ENCODE data around the gene WDR35.
"Not testable (repeated sequence)": the region's sequence is repeated elsewhere in the genome, so short reads cannot be mapped to it uniquely, and the experiment has no call there.

The WDR35 gene

DNA sequence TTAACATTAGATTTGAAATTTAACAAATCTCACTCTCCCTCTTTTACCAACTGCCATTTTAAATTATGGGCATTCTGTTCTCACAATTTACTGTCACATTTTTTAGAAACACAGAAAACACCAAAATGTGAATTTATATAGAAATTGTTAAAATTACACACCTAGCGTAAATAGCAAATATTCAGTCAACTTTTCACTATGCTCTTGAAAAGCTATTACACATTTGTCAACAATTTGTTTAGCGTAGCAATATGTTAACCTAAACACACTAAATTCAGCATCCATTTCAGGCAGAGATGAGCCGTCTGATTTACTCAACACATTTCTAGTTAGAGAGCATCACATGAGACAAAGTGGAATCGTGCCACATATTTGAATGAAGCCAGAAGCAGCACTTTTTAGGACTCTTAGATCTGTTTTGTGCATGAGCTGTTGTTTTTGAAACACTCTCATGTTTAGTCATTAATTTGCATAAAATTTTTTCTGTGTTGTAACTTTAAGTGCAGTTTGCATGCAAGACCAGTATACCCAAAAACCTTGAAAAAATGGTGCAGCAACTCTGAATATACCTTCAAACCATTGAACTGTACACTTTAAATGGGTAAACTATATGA is 96.3 kb downstream of the WDR35 start:
- H2AK5ac ChIP-seq (ENCODE audit: low read length): no peak overlapping the region
- H3K79me2 ChIP-seq (ENCODE audit: control insufficient read depth, insufficient read depth, low read length): peaks cover 2% of the 10 kb centered on the region
- H3K23ac ChIP-seq (ENCODE audit: low read length): no peak overlapping the region
- no peak overlapping the region for H3K4me3 ChIP-seq (ENCODE audit: low read length)
- H2BK5ac ChIP-seq (ENCODE audit: low read length): no peak overlapping the region
- H3K9ac ChIP-seq (ENCODE audit: low read length): no peak overlapping the region
- H3K56ac ChIP-seq (ENCODE audit: low read length): no peak overlapping the region
- H3K27me3 ChIP-seq (ENCODE audit: insufficient read depth, low read length, poor library complexity): no peaks in the 10 kb centered on the region
- H4K8ac ChIP-seq (ENCODE audit: low read depth, low read length): no peak overlapping the region
- H3K79me1 ChIP-seq (ENCODE audit: low read length): peaks cover 3% of the 10 kb centered on the region
- H3K4me1 ChIP-seq (ENCODE audit: control insufficient read depth, low read depth, low read length): no peaks in the 10 kb centered on the region
- H3K4me2 ChIP-seq (ENCODE audit: low read length): no peak overlapping the region
- H3K36me3 ChIP-seq (ENCODE audit: control insufficient read depth, insufficient read depth, low read length): no peaks in the 10 kb centered on the region
- H2BK120ac ChIP-seq (ENCODE audit: low read depth, low read length): no peak overlapping the region
- H3K27ac ChIP-seq (ENCODE audit: low read depth, low read length): no peak overlapping the region
- no peak overlapping the region for H3K4ac ChIP-seq (ENCODE audit: low read depth, low read length)
- no peak for DNase-seq
- no peak overlapping the region for H3K18ac ChIP-seq (ENCODE audit: low read length)
- no peak overlapping the region for H2BK15ac ChIP-seq (replicated peaks; ENCODE audit: low read depth)
- WGBS (ENCODE audit: extremely low coverage, insufficient coverage, low lambda C conversion rate): no CpG with 5 or more reads among the region's 4 CpGs
- H4K5ac ChIP-seq (ENCODE audit: low read length): no peak overlapping the region

DNA sequence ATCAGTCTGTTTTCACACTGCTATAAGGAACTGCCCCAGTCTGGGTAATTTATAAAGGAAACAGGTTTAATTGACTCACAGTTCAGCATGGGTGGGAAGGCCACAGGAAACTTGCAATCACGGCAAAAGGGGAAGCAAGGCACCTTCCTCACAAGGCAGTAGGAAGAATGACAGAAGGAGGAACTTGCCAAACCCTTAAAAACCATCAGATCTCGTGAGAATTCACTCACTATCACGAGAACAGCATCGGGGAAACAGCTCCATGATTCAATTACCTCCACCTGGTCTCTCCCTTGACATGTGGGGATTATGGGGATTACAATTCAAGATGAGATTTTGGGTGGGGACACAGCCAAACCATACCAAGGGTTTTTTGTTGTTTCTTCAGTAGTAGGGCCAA is 97.9 kb downstream of the WDR35 start:
- no CpG with 5 or more reads among the region's 4 CpGs for WGBS (ENCODE audit: extremely low coverage, insufficient coverage, low lambda C conversion rate)
- H3K23ac ChIP-seq (ENCODE audit: low read length); H3K79me2 ChIP-seq (ENCODE audit: control insufficient read depth, insufficient read depth, low read length); H2BK15ac ChIP-seq (replicated peaks; ENCODE audit: low read depth); H3K18ac ChIP-seq (ENCODE audit: low read length); H3K4me1 ChIP-seq (ENCODE audit: control insufficient read depth, low read depth, low read length); H4K5ac ChIP-seq (ENCODE audit: low read length); H2BK5ac ChIP-seq (ENCODE audit: low read length); H3K9ac ChIP-seq (ENCODE audit: low read length); H3K4ac ChIP-seq (ENCODE audit: low read depth, low read length); H3K56ac ChIP-seq (ENCODE audit: low read length); H2BK120ac ChIP-seq (ENCODE audit: low read depth, low read length); H3K4me3 ChIP-seq (ENCODE audit: low read length); H4K8ac ChIP-seq (ENCODE audit: low read depth, low read length); H3K79me1 ChIP-seq (ENCODE audit: low read length); H2AK5ac ChIP-seq (ENCODE audit: low read length); H3K4me2 ChIP-seq (ENCODE audit: low read length); H3K36me3 ChIP-seq (ENCODE audit: control insufficient read depth, insufficient read depth, low read length); H3K27me3 ChIP-seq (ENCODE audit: insufficient read depth, low read length, poor library complexity); H3K27ac ChIP-seq (ENCODE audit: low read depth, low read length): not testable (repeated sequence)
- peak; percentile 24 for DNase-seq

- no peaks in the 10 kb centered on the region for H3K4me1 ChIP-seq (ENCODE audit: control insufficient read depth, low read depth, low read length)
- no peak overlapping the region for H4K8ac ChIP-seq (ENCODE audit: low read depth, low read length)
- H3K27me3 ChIP-seq (ENCODE audit: insufficient read depth, low read length, poor library complexity): no peaks in the 10 kb centered on the region
- H3K18ac ChIP-seq (ENCODE audit: low read length): no peak overlapping the region
- no peak overlapping the region for H3K9ac ChIP-seq (ENCODE audit: low read length)
- no peaks in the 10 kb centered on the region for H3K79me2 ChIP-seq (ENCODE audit: control insufficient read depth, insufficient read depth, low read length)
- no CpG with 5 or more reads among the region's 3 CpGs for WGBS (ENCODE audit: extremely low coverage, insufficient coverage, low lambda C conversion rate)
- H2BK15ac ChIP-seq (replicated peaks; ENCODE audit: low read depth): no peak overlapping the region
- no peaks in the 10 kb centered on the region for H3K79me1 ChIP-seq (ENCODE audit: low read length)
- H3K4me3 ChIP-seq (ENCODE audit: low read length): no peak overlapping the region
- no peak overlapping the region for H2BK5ac ChIP-seq (ENCODE audit: low read length)
- H3K56ac ChIP-seq (ENCODE audit: low read length): no peak overlapping the region
- DNase-seq: no peak
- no peak overlapping the region for H2BK120ac ChIP-seq (ENCODE audit: low read depth, low read length)
- H3K4me2 ChIP-seq (ENCODE audit: low read length): no peak overlapping the region
- no peak overlapping the region for H3K4ac ChIP-seq (ENCODE audit: low read depth, low read length)
- no peak overlapping the region for H4K5ac ChIP-seq (ENCODE audit: low read length)
- no peaks in the 10 kb centered on the region for H3K36me3 ChIP-seq (ENCODE audit: control insufficient read depth, insufficient read depth, low read length)
- H3K23ac ChIP-seq (ENCODE audit: low read length): no peak overlapping the region
- no peak overlapping the region for H3K27ac ChIP-seq (ENCODE audit: low read depth, low read length)
- no peak overlapping the region for H2AK5ac ChIP-seq (ENCODE audit: low read length)
Observed at GRCh38 chr2:19890104-19890503, 99.8 kb downstream of the WDR35 start.

DNA sequence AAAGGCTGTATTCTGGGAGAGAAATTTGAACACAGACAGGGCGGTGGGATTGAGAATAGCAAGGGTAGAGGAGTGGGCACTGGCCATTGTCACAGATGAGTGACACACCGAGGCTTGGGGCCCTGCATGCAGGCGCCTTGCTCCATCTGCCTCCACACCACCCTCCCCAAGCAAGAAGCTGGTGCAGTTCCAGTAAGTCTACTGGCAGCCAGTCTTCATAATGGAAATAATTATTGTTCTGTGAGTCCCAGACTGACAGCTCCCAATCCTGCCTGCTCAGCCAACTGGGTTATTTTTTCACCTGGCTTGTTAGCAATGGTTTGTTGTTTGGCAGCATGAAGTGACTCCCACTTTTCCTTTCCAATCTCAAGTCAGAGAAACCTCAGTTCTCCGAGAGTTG is 101.1 kb downstream of the WDR35 start:
- H3K27me3 ChIP-seq (ENCODE audit: insufficient read depth, low read length, poor library complexity): no peaks in the 10 kb centered on the region
- WGBS (ENCODE audit: extremely low coverage, insufficient coverage, low lambda C conversion rate): no CpG with 5 or more reads among the region's 4 CpGs
- no peak overlapping the region for H3K18ac ChIP-seq (ENCODE audit: low read length)
- no peaks in the 10 kb centered on the region for H3K79me2 ChIP-seq (ENCODE audit: control insufficient read depth, insufficient read depth, low read length)
- H3K56ac ChIP-seq (ENCODE audit: low read length): no peak overlapping the region
- H4K8ac ChIP-seq (ENCODE audit: low read depth, low read length): no peak overlapping the region
- no peak overlapping the region for H3K23ac ChIP-seq (ENCODE audit: low read length)
- no peak overlapping the region for H3K4me3 ChIP-seq (ENCODE audit: low read length)
- no peak overlapping the region for H3K4me2 ChIP-seq (ENCODE audit: low read length)
- no peak overlapping the region for H2BK15ac ChIP-seq (replicated peaks; ENCODE audit: low read depth)
- no peak overlapping the region for H3K4ac ChIP-seq (ENCODE audit: low read depth, low read length)
- H4K5ac ChIP-seq (ENCODE audit: low read length): no peak overlapping the region
- no peaks in the 10 kb centered on the region for H3K79me1 ChIP-seq (ENCODE audit: low read length)
- H2AK5ac ChIP-seq (ENCODE audit: low read length): no peak overlapping the region
- no peaks in the 10 kb centered on the region for H3K36me3 ChIP-seq (ENCODE audit: control insufficient read depth, insufficient read depth, low read length)
- no peak overlapping the region for H2BK5ac ChIP-seq (ENCODE audit: low read length)
- DNase-seq: no peak
- no peak overlapping the region for H3K9ac ChIP-seq (ENCODE audit: low read length)
- H3K27ac ChIP-seq (ENCODE audit: low read depth, low read length): no peak overlapping the region
- no peaks in the 10 kb centered on the region for H3K4me1 ChIP-seq (ENCODE audit: control insufficient read depth, low read depth, low read length)
- no peak overlapping the region for H2BK120ac ChIP-seq (ENCODE audit: low read depth, low read length)

GRCh38 chr2:19887510-19887909 is 102.4 kb downstream of the WDR35 start:
- Histone ChIP-seq H3K9ac (ENCODE audit: low read length) (no peak overlapping the region), H3K56ac (ENCODE audit: low read length) (no peak overlapping the region), H4K5ac (ENCODE audit: low read length) (no peak overlapping the region), H3K79me1 (ENCODE audit: low read length) (no peaks in the 10 kb centered on the region), H3K36me3 (ENCODE audit: control insufficient read depth, insufficient read depth, low read length) (no peaks in the 10 kb centered on the region), H2AK5ac (ENCODE audit: low read length) (no peak overlapping the region), H4K8ac (ENCODE audit: low read depth, low read length) (no peak overlapping the region), H3K4ac (ENCODE audit: low read depth, low read length) (no peak overlapping the region), H3K79me2 (ENCODE audit: control insufficient read depth, insufficient read depth, low read length) (no peaks in the 10 kb centered on the region), H2BK120ac (ENCODE audit: low read depth, low read length) (no peak overlapping the region), H2BK15ac (replicated peaks; ENCODE audit: low read depth) (no peak overlapping the region), H3K18ac (ENCODE audit: low read length) (no peak overlapping the region), H3K4me1 (ENCODE audit: control insufficient read depth, low read depth, low read length) (no peaks in the 10 kb centered on the region), H3K4me2 (ENCODE audit: low read length) (no peak overlapping the region), H2BK5ac (ENCODE audit: low read length) (no peak overlapping the region), H3K27me3 (ENCODE audit: insufficient read depth, low read length, poor library complexity) (no peaks in the 10 kb centered on the region), H3K4me3 (ENCODE audit: low read length) (no peak overlapping the region), H3K23ac (ENCODE audit: low read length) (no peak overlapping the region), H3K27ac (ENCODE audit: low read depth, low read length) (no peak overlapping the region)
- DNase-seq: no peak
- WGBS (ENCODE audit: extremely low coverage, insufficient coverage, low lambda C conversion rate): no CpG with 5 or more reads among the region's 7 CpGs

GRCh38 chr2:19886261-19886660 is 103.6 kb downstream of the WDR35 start:
- H3K4me2 ChIP-seq (ENCODE audit: low read length): no peak overlapping the region
- no peaks in the 10 kb centered on the region for H3K36me3 ChIP-seq (ENCODE audit: control insufficient read depth, insufficient read depth, low read length)
- WGBS (ENCODE audit: extremely low coverage, insufficient coverage, low lambda C conversion rate): no CpG with 5 or more reads among the region's 11 CpGs

More at GRCh38 chr2:19886261-19886660, 103.6 kb downstream of the WDR35 start:
- no peaks in the 10 kb centered on the region for H3K27me3 ChIP-seq (ENCODE audit: insufficient read depth, low read length, poor library complexity)
- H3K23ac ChIP-seq (ENCODE audit: low read length): no peak overlapping the region
- no peak overlapping the region for H3K56ac ChIP-seq (ENCODE audit: low read length)
- H3K27ac ChIP-seq (ENCODE audit: low read depth, low read length): no peak overlapping the region
- H3K4me3 ChIP-seq (ENCODE audit: low read length): no peak overlapping the region
- no peak overlapping the region for H2BK5ac ChIP-seq (ENCODE audit: low read length)
- no peak for DNase-seq
- no peak overlapping the region for H4K5ac ChIP-seq (ENCODE audit: low read length)
- H3K4ac ChIP-seq (ENCODE audit: low read depth, low read length): no peak overlapping the region
- H4K8ac ChIP-seq (ENCODE audit: low read depth, low read length): no peak overlapping the region
- H3K4me1 ChIP-seq (ENCODE audit: control insufficient read depth, low read depth, low read length): no peaks in the 10 kb centered on the region
- no peak overlapping the region for H3K9ac ChIP-seq (ENCODE audit: low read length)
- no peak overlapping the region for H3K18ac ChIP-seq (ENCODE audit: low read length)
- H2BK120ac ChIP-seq (ENCODE audit: low read depth, low read length): no peak overlapping the region
- H2AK5ac ChIP-seq (ENCODE audit: low read length): no peak overlapping the region
- H3K79me2 ChIP-seq (ENCODE audit: control insufficient read depth, insufficient read depth, low read length): no peaks in the 10 kb centered on the region
- H3K79me1 ChIP-seq (ENCODE audit: low read length): no peaks in the 10 kb centered on the region
- no peak overlapping the region for H2BK15ac ChIP-seq (replicated peaks; ENCODE audit: low read depth)
